ENCODE measurements around the gene IVD.

DNA sequence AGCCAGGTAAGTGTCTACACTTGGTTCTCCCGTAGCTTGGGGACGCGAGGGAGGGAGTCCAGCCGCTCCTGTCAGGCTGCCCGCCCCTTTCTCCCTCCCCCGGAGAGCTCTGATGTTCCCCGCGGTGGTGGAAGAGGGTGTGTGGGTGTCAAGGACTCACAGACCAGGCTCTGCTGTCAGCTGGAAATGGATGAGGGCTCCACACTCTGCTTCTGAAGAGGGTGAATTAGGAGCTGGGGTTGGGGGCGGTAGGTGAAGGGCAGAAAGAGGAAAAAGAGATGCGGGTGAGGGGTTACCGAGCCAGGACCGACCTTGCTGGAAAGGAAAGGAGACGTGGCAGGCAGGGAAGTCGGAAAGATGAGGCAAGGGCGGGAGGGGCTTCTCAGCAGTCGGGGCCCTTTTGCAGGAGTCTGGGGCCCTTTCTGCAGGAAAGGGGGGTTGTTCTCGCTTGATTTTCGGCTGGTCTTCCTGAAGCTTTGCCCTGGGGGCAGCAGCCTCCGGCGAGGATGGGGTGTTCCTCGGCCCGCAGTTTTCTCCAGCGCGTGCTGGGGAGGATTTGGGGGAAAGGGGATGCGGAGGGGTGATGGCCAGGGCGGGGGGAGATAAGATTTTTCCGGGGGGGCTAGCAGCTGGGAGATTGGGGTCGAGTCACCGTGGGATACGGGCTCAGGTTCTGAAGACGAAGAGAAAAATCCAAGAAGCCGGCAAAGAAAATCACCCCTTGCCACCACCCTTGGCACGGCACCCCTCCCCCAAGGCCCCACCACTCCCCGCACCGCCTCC, 34.6 kb downstream of the IVD start:
- TF ChIP-seq CTCF (IDR thresholded peaks at IDR 0.05) (no peak), EZH2 (IDR thresholded peaks at IDR 0.05) (no peak)
